Dermis microvascular lymphatic vessel endothelial cell (primary cell): ENCODE measurements around the gene CCND3. TPM values are rescaled to one million over a fixed set of nuclear protein-coding genes. Genes with fewer than 3 reads are reported as not detected.
"Not testable (repeated sequence)": the region's sequence is repeated elsewhere in the genome, so short reads cannot be mapped to it uniquely, and the experiment has no call there.

ENCODE experiments used
- DNase-seq, 2 donors: peaks; one replicate each; pipeline versions ENCODE4 v3.0.0 to v3.0.0-alpha.2; 2010; ENCODE audit warnings: low read depth in 2 of 2
- total RNA-seq: library from RNA; depleted of rRNA; stranded (reverse); fragments of >200 nt; gene quantifications from 2 replicates; pipeline ENCODE4 v1.2.1, GENCODE V29; 2014

Gene CCND3
- total RNA-seq, 1 donor from 2014 or later: 31.3 TPM

DNA sequence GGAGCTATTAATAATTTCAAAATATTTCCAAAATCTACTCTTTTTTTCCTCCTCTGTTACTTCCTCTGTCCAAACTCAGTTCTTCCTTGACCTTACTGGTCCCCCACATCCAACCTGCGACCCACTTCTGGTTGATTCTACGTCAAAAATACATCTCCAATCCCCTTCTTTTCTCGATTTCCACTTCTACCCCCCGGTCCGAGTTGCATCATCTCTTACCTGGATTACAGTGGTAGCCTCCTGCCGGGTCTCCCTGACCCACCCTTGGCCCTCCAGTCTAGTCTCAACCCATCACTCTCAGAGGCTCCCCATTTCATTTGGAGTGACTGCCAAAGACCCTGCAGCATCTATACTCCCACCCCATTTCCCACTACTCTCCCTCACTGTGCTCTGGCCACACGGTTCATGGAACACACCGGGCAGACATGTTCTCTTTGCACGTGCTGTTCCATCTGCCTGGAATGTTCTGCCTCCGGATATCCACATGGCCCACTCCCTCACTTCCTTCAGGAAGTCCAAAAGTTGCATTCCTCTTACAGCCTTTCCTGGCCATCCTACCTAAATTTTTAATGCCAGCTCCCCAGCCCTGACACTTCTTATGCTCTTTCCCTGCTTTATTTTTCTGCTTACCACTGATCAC, 6.1 kb upstream of the CCND3 start:
- peak; percentile 20 to 76 for DNase-seq

DNA sequence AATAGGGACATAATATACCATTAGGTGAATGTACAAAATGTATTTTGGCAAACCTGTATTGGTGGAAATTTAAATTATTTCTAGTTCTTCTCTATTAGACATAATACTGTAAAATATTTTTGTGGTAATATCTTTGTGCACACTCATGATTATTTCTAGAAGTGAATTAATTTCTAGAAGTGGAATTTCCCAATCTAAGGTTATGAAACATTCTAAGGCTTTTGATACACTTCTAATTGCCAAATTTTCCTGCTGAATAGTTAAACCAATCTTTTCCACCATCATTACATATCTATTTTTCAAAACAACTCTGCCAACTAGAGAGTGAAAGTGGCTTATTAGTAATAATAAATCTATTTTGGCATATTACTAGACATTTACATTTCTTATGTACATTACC, 1.8 kb upstream of the CCND3 start:
- no peak for DNase-seq

DNA sequence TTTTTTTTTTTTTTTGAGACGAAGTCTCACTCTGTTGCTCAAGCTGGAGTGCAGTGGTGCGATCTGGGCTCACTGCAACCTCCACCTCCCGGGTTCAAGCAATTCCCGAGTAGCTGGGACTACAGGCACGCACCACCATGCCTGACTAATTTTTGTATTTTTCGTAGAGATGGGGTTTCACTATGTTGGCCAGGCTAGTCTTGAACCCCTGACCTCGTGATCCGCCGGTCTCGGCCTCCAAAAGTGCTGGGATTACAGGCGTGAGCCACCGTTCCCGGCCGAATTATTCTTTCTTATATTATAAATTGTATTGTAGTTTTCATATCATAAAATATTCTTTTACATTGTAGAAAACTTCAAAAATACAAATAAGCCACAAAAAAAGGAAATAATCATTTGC, 1.3 kb upstream of the CCND3 start:
- not testable (repeated sequence) for DNase-seq

DNA sequence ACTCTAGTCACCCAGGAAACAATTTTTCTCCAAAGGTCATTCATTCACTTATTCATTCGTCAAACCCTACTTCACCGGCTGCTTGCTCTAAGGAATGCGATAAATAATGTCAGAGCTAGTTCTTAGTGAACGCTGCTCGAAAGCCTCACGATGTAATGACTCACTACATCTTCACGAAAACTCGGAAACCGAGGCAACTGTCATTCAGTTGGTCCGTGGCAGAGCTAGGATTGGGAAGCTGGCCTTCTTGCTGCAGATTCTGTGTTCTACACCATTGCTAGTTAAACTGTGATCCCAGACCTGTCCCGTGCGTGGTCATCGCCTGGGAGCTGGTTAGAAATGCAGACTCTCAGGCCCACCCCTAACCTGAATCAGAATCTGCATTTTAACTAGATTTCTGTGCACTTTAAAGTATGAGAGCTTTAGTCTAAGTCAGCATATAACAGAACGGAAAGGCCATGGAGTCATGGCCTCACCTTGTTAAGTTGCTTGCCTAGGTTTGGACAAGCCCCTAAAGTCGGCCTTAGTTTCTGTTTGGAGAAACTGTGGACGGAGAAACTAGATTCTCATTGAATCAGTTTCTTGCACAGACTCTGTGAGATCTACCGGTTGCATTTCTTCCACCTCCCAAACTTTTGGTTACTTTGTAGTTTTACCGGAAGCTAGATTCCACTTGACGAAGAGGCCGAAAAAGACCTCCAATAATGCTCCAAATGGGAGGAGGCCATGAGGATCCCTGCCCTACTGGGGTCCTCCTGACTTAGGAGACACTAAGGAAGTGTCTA, 651 bp upstream of the CCND3 start:
- DNase-seq: peak in 1 of 2 donors; percentile 68

DNA sequence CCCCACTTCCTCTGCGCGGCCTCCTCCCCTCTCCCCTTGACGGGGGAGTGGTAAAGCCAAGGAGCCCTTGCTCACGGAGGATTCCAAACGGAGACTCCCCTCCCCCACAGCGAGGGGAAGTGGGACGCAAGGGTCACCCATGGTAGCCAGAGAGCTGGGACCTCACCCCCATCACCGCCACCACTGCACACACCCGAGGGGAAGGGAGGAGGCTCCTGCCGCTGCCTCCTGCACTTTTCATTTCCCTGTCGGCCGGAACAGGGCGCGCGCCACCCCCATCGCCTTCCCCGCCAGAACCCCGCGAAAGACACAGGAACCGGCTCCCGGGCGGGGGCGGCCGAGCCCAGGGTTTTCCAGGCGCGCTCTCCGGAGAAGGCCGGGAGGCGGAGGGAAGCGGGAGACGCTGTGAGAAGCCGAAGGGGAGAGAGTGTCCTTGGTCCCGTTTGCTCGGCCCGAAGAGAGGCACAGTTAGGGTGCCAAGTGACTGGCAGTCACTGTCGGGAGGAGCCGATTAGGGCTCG, 789 bp downstream of the CCND3 start:
- peak in 1 of 2 donors; percentile 34 for DNase-seq

DNA sequence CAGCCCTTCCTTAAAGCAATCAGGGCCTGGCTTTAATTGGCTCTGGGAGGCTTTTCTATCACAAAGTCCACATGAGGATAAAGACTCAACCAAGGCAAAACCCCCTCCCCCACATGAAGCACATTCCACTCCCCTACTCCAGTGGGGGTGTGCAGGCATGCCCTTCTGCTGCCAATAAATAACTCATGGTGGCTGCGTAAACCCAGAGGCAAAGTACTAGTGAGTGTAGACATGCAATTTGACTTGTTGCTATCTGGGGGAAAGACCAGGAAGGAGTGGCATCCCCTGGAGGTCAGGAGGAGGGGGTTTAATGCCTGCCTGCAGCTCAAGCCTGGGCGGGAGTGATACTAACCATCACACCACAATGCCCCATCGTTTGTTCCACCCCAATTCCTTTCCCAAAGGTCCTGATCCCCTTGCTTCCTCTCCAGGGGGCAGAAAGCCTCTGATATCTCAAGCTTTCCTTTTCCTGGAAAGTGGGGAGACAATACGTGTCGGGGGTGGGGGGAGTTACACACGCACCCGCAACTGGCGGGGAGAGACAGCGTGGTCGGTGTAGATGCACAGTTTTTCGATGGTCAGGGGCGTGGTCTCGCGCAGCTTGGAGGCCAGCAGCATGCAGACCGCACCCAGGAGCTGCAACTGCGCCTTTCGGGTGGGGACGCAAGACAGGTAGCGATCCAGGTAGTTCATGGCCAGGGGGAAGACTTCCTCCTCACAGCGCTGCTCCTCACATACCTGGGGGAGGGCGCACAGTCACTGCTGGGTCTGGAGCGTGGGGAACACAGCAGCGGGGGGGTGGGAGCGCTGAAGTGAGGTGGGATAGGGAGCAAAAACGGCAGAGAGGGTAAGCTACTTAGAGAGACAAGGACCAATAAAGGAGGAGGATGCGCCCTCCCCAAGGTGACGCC, 1.5 kb downstream of the CCND3 start:
- no peak for DNase-seq

DNA sequence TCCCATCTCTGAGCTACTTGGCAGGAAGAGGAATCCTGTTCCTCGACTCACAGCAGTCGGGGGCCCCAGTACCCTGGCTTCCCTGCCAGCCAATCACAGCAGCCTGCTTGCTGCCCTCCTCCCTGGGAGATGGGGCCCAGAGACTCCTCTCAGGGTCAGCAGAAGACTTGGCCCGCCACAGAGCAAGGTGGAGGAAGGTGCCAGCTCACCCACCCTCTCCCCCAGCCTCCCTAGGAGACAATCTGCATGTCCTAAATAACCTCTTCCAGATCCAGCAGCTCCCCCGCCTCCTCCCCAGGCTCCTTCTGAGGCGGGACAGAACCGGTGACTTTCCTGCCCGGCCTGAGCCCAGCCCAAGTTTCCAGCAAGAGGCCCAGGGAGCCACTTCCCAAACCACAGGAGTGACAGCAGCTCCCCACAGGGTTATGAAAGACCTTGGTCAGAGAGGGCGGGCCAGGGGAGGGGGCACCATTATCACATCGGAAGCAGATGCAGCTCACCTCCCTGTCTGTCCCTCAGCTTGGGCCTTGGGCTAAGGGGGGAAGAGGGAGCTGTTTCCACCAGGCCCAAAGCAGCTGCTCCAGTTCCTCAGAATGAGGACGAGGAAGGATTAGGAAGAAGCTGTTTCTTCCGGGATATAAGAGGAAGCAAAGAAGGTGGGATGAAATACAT, 2.3 kb downstream of the CCND3 start:
- DNase-seq: no peak

DNA sequence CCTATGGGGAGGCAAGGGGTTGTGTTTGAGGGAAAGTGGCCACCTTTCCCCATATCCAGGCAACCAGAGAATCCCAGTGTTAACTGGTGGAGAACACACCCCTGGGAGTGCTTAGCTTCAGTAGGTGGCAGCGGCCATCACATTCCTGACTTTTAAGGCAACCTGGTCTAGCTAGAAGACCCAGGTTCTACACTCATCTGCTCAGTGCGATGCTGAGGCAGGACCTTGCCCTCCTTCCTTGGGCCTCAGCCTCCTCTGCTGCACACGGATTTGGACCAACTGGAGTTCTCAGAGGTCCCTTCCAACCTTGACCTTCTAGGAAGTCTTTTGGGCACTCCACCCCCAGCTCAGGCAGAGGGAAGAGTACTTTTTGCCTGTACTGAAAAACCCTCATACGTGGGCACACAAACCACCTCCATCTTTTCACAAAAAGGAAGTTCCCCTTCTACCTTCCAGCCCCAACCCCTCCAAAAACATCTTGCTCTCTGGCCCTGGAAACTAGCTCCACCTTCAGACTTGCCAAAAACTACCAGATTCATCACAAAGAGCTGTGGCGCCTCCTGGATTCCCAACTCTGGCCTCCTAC, 2.9 kb downstream of the CCND3 start:
- DNase-seq: no peak

DNA sequence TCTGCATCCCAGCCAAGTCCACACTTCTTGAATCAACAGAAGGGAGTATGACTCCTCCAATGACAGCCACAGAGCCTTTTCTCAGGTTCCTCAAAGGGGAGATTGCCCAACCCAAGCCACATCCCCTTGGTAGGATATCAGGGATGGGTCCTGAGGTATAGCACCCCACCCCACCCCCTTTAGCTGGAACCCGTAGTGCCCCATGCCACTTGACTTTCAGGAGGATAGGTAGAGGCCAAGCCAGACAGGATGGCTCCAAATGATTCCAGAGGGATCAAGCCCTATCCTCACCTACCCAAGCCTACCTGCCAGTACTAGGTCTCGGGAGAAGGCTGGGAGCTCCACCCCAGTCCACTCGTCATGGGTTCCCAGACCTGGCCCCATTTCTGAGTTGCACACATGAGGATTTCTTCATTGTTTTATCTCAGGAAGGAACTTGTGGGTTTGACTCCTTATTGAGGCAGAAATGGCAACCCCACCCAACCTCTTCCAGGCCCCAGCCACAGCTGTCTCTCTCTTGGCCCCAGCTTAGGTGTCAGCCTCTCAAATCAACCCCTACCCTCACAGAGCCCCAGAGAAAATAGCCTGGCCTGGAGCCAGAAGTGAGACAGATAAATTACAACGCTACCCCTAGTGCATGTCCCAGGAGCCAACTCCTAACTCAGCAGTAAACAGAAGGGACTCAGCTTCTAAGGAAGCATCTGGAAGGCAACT, 3.6 kb downstream of the CCND3 start:
- peak in 1 of 2 donors; percentile 39 for DNase-seq

DNA sequence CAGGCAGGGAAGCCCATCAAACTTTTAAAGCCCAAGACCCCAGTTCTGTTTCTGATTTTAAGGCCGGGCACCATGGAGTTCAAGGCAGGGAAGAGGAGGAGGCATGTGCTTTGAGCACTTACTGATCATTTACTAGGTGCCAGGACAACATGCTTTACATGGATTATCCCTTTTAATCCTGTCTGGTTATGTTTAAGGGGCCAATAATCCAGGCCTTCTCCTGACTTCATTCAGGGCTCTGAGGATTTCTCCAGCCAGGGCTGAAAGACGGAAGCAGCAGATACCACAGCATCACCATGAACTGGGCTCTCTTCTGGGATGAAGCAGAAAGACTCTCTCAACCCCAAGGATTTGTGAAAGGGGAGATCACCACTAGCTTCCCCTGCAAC, 4.1 kb downstream of the CCND3 start:
- no peak for DNase-seq

DNA sequence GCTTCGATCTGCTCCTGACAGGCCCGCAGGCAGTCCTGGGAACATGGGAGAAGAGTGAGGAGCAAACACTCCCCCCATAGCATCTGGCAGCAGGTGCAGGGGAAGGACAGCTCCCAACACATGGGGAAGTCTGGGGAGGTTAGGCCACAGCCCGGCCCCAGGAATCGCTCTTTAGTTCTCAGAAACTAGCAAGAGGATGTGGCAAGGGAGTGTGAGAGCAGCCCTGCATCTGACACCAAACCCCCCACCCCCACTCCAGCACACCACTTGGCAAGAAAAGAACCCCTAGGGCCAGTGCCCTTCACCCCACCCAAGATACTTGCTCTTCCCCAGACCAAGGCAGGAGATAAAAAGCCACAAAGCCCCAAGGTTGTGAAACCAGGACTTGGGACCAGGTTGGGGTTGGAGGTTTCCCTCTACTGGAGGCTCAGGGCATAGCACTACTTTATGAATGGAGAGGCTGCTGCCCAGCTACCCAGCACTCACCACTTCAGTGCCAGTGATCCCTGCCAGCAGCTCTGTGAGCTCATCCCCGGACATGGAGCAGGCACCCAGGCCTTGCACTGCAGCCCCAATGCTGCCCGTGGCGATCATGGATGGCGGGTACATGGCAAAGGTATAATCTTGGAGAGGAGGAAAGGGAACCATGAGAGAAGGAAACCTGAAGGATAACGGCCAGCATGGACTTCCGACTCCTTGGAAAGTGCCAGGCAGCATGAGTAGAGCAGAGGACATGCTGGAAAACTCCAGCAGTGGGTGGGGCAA, 5.4 kb downstream of the CCND3 start:
- peak; percentile 64 to 80 for DNase-seq

DNA sequence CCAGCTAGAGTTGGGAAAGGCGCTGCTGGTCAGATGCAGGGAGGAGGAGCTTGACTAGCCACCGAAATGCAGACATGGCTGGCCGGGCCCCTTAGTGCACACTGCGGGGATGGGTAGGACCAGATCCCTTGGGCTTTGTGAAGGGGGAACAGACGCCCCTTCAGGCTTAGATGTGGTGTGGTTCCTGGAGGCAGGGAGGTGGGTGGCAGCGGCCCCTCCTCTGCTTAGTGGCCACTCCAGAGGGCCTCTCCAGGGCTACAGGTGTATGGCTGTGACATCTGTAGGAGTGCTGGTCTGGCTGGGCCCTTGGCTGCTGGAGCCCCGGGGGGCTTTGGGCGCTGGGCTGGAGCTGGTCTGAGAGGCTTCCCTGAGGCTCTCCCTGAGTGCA, 5.9 kb downstream of the CCND3 start:
- DNase-seq: no peak

DNA sequence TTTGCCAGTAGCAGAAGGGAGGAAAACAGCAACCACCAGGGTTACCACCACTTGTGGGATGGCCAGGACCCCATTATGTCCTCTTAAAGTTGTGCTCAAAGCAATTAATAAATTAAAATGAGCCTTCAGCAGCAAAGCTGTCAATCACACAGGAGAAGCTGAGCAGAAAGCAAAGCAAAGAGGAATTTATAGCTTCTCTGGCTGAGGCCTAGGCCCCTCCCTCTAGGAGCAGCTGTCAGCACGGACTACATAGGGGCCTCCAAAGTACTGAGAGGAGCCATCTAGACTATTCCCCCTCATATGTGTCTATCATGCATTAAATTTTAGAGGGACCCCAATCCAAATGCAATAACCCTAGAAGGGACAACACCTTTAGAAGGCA, 6.4 kb downstream of the CCND3 start:
- no peak for DNase-seq

DNA sequence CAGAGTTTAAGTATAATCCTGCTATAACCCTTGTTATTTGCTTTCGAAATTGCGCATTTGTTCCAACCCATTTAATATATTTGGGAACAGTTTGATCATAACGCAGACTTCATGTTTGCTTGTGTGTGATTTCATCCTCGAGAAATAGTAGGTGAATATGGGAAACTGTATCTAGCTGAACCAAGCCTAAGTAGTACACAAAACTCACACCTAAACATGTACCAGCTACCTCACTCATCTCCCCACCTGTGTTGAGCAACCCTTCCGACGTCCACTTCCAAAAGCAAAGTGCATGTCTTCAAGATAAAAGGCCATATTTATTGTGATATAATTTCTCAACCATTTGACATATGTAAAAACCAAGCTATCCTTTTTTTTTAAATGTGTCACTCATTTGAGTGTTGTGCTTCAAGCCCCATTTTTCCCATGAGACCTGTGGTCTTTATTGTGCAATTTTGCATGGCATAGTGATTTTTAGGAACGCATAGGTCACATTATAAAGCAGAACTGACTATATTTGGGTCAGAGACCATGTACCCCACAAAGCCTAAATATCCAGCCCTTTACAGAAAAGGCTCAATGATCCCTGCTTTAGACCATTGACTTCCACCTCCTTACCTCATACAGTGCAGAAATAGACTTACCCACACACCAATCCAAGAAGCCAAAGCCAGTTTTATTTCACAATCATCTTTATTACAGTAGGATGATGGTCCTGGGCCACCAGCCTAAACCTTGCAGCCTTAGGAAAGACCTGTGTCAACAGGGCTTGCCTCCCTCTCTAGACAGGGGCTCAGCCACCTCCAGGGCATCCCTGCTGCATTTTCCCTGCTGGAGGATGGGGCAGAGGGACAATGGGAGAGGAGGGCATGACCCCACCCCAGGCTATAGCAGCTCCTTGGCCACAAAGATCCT, 7.1 kb downstream of the CCND3 start:
- DNase-seq: no peak

DNA sequence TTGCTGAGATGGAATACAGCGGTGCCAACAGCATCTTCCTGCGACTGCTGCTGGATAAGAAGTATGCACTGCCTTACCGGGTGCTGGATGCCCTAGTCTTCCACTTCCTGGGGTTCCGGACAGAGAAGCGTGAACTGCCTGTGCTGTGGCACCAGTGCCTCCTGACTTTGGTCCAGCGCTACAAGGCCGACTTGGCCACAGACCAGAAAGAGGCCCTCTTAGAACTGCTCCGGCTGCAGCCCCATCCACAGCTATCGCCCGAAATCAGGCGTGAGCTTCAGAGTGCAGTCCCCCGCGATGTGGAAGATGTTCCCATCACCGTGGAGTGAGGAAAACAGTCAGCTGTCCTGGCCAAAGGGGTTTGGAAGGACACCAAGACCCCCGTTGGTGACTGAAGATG, 9.2 kb downstream of the CCND3 start:
- DNase-seq: no peak

DNA sequence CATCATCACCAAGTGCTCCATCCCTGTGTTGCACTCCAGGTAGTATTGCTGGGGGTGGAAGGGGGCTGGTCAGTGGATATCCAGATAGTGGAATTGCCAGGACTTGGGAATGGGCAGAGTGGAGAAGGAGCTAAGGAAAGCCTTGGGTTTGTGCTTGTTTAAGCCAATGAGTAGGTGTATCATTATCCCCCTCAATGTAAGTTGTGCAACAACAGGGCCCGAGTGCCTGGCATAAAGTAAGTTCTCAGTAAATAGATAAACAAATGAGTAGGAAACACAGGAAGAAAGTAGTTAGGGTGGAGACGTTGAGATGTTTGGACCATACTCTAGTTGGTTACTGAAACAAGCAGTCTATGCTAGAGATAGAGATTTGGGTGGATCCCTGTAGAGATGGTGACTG, 9.8 kb downstream of the CCND3 start:
- DNase-seq: no peak

DNA sequence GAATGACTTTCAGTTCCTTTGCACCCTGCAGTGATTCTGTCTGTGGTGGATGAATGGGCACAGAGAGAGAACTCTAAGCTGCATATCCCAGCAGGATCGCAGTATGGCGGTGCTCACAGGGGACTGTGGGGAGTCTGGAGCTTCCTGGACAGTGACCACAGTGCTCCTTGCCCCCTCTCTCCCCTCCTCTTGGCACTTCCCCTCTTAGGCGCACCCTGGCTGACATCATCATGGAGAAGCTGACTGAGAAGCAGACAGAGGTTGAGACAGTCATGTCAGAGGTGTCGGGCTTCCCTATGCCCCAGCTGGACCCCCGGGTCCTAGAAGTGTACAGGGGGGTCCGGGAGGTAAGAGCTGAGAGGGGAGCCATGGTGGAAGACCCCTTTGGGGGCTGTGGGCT, 11.7 kb downstream of the CCND3 start:
- no peak for DNase-seq

DNA sequence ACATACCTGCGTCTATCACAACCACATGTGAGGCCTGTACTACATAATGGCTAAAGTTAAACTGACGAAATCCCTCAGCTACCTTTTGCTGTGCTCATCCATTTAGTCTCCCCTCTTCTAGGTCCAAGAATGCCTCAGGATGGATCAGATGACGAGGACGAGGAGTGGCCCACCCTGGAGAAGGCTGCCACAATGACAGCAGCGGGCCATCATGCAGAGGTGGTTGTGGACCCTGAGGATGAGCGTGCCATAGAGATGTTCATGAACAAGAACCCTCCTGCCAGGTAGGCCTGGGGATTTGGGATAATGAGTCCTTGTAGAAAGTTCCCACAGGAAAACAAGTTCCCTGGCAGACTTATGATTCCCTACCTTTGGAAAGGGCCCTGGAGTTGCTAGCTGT, 14.4 kb downstream of the CCND3 start:
- no peak for DNase-seq

DNA sequence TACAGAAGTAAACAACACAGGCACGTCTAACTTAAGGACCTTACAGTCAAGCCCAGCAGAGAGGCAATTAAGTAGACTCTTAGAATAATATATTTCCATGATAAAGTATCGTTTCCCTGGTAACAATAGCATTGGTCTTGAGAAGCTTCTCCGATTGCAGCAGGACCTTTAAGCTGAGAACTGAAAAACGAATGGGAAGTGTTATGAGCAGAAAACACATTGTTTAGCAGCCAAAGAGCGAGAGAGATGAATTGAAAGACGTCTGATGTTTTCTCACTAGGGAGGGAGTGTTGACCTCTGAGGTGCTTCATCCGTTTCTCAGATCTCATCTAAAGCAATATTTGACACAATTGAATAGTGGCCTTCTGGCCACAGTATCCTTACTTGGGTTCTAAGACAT, 19.5 kb downstream of the CCND3 start:
- peak in 1 of 2 donors; percentile 23 for DNase-seq
